ENCODE results near the gene TFF3.

TFF3 gene

DNA sequence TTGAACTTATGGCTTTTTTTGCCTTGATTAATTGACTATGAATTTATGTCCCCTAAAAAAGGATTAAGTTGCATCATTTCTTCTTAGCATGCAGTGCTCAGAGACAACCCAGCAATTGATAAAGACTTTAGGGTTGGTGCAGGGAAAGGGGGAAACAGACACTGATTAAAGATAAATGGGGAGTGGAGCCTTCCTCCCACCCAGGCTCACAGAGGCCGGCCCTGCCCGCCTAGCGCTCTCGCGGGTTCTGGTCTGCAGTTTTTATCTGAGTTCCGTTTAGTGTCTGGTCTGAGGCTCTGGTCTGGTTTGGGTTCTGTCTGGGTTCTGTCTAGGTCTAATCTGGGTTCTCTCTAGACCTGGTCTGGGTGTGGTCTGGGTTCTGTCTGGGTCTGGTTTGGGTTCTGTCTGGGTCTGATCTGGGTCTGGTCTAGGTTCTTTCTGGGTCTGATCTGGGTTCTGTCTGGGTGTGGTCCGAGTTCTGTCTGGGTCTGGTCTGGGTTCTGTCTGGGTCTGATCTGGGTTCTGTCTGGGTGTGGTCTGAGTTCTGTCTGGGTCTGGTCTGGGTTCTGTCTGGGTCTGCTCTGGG is 48.1 kb downstream of the TFF3 start:
- DNase-seq (ENCODE audit: low spot score), result no peak

DNA sequence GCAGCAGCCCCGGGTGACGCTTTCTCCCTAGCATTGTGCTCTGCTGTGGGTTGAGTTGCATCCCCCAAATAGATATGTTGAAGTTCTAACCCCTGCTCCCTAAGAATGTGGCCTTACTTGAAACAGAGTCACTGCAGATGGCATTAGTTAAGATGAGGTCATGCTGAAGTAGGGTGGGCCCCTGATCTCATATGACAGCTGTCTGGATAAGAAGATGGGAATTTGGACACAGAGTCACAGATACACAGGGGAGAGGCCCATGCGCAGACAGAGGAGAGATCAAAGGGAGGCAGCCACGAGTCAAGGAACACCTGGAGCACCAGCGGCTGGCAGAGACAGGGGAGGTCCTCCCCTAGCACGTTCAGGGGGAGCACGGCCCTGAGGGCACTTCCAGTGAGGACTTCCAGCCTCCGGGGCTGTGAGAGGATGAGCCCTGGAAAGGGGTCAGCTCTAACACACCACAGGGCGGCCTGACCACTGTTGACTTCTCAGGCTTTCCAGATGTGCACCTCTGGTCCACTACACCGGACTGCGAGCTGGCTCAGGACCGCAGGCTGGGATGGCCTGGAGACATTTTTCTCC is 49.9 kb downstream of the TFF3 start:
- peak; percentile 20 for DNase-seq (ENCODE audit: low spot score)

DNA sequence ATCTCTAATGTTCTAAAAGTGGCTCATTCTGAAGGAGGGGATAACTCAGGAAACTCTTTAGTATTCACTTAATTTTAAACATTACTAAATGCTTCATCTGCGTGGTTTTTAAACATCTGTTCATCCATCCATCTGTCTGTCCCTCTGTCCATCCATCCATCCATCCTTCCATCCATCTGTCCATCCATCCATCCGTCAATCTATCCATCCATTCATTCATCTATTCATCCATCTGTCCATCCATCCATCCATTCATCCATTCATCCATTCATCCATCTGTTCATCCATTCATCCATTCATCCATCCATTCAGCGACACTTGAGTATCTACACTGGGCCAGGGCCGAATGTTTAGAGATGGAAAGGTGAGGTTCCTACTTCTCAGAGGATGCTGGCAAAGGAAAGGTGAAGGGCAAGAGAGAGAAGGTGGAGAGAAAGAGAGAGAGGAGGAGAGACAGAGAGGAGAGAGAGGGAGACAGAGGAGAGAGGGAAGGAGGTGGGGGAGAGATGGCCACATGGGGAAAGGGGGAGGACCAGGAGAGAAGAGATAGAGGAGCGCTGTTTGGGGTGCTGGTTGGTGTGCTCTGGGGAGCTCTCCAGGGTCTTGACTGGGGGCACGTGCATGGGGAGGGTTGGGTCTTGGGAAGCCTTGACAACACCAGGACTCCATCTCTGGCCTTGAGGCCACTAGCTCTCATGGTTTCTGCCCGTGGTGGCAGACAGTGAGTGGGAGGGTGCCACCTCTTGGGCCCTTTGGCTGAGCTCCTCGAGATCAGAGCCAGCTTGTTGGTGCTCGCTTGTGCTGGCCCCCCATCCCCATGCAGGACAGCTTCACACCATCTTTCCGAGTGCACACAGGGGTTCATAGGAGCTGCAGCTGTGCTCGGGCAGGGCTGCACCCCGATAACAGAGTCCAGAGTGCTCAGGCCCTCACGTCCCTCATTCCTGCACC is 50.7 kb downstream of the TFF3 start:
- no peak for DNase-seq (ENCODE audit: low spot score)

DNA sequence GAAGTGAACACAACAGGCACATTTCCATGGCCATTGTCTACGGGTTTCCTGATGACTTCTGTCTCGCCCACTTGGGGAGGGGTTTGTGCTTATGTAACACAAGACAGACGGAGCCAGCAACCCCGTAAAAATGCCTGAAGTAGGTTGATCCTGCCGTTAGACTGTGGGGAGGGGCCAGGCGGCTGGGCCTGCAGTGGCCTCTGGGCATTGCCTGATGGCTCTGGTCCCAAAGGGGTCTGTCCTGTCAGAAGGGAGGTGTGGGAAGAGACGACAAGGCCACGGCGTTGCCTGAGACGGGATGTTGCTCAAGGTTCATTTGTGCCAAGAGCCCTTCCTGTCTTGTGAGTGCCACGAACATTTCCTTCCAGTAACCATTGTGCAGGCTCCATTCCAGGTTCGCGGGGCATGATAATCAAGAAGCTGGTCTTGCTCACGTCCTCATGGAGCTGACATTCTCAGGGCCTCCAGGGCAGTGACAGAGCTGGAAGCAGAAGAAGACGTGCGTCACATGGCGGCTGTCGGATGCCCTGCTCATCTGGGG is 51.5 kb downstream of the TFF3 start:
- DNase-seq (ENCODE audit: low spot score), result no peak

DNA sequence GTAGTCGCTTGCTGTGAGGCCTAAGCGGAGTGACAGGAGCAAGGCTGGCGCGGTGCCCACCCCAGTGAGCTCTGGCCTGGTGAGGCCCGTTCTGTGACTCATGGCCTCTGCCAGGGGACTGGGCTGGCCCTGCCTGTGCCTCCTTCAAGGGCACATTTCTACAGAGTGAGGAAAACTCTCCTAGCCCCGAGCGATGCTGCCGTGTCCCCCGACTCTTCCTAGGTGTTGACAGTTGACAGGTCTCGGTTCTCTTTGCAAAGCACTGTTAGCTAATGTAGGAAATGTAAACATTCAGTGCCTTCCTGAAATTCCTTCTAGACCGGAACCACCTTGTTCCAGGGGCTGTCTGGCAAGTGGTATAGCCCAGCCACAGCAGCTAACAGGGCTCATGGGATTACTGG is 52.4 kb downstream of the TFF3 start:
- DNase-seq (ENCODE audit: low spot score), result peak; percentile 52

DNA sequence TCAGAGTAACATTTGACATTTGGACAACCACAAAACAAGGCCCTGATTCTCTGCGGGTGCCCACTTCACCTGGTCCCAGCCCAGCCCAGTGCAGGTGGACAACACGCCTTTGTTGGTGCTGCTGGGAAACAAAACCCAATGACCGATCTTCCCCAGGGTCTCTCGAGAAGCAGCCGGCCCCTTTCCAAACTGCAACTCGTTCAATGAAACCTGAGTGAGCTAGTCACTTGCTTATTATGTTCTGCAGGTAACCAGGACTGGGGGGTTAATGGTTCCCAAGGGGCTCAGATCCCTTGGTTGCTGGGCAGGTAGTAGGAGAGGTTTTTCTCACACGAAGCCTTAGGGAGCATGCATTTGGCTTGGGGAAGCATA is 53.4 kb downstream of the TFF3 start:
- DNase-seq (ENCODE audit: low spot score), result no peak
